Endothelial cell of umbilical vein (primary cell): ENCODE data around the gene TNFRSF19.

Experiments used
- CTCF ChIP-seq, 2 donors: IDR thresholded peaks; 1 replicate in 1 of 2; 2 replicates in 1 of 2; pipeline ENCODE4 v1.5.1; 2011; ENCODE audit warnings: low read length in 2 of 2, mild to moderate bottlenecking in 2 of 2, moderate library complexity in 2 of 2, control low read depth in 1 of 2, inconsistent platforms in 1 of 2, low read depth in 1 of 2; ENCODE audit not compliant: insufficient read depth in 1 of 2; ENCODE audit errors: extremely low read depth in 1 of 2
- MAX ChIP-seq: IDR thresholded peaks from 2 replicates; pipeline ENCODE4 v1.6.1; 2011; ENCODE audit not compliant: insufficient read depth, insufficient read length
- MYC ChIP-seq: IDR thresholded peaks from one replicate; pipeline ENCODE4 v1.6.1; 2011; ENCODE audit warnings: mild to moderate bottlenecking, low read depth, low read length
- POLR2A ChIP-seq: IDR thresholded peaks from 2 replicates; pipeline ENCODE4 v1.6.1; 2012; ENCODE audit warnings: low read depth, mild to moderate bottlenecking, control low read depth, low read length

GRCh38 chr13:23622985-23623384 lies 52.8 kb downstream of the TNFRSF19 start:
- no peak for TF ChIP-seq POLR2A
- TF ChIP-seq CTCF (IDR thresholded peaks at IDR 0.05; ENCODE audit: extremely low read depth in 1 of 2, insufficient read depth in 1 of 2, low read depth in 1 of 2, low read length in 2 of 2), result no peak
- no peak for TF ChIP-seq MYC
- TF ChIP-seq MAX, result no peak
